IMR-90 (cell line): ENCODE measurements around the gene NGFR. TPM values are rescaled to one million over a fixed set of nuclear protein-coding genes. Genes with fewer than 3 reads are reported as not detected.

Experiments used
- ATAC-seq: fragments of 200-7000 bp; cut with Tn5 transposase; 2 replicates; pipeline ENCODE4 v1.9.1; 2020; ENCODE audit warnings: low read depth, mild to moderate bottlenecking, moderate library complexity
- Bru-seq: library from RNA; stranded (reverse); fragments of 400-500 nt; gene quantifications from one replicate; lab custom pipeline; 2021; lab: Mats Ljungman, UMichigan
- BruChase-seq, 2 experiments: library from RNA; stranded (reverse); fragments of 400-500 nt; gene quantifications; one replicate each; lab custom pipeline; 2021; lab: Mats Ljungman, UMichigan
- BruUV-seq: library from RNA; stranded (reverse); fragments of 400-500 nt; replicated peaks from 2 replicates; lab custom pipeline; 2021; lab: Mats Ljungman, UMichigan
- CTCF ChIA-PET: fragments of 300-600 bp; formaldehyde crosslinking; extraction: SDS; loops from one replicate; lab custom pipeline; 2021; ENCODE audit warnings: antibody characterized with exemption; lab: Yijun Ruan, JAX
- POLR2A ChIA-PET: fragments of 300-600 bp; sonication (Branson Sonifier 250); formaldehyde crosslinking; loops from one replicate; lab custom pipeline; 2022; ENCODE audit warnings: antibody characterized with exemption; ENCODE audit not compliant: unreplicated experiment; lab: Charles Lee
- DNase-seq: peaks from one replicate; pipeline ENCODE4 v3.0.0; 2013
- H2AFZ ChIP-seq: replicated peaks from 2 replicates; pipeline ENCODE3; 2013; ENCODE audit warnings: low read length, mild to moderate bottlenecking; ENCODE audit not compliant: poor library complexity
- H2AK5ac ChIP-seq: 2 replicates; pipeline ENCODE4 v1.6.1; 2013; ENCODE audit warnings: low read depth, low read length, inconsistent platforms
- H2AK9ac ChIP-seq: replicated peaks from 2 replicates; pipeline ENCODE3; 2013; ENCODE audit warnings: mild to moderate bottlenecking, low read depth, low read length, moderate library complexity; ENCODE audit not compliant: poor library complexity
- H2BK120ac ChIP-seq: 2 replicates; pipeline ENCODE4 v1.6.1; 2013; ENCODE audit warnings: low read depth, low read length, inconsistent platforms
- H2BK15ac ChIP-seq: 3 replicates; pipeline ENCODE4 v1.6.1; 2013; ENCODE audit warnings: low read depth, low read length, inconsistent platforms
- H2BK20ac ChIP-seq: 2 replicates; pipeline ENCODE4 v1.6.1; 2013; ENCODE audit warnings: low read depth, mild to moderate bottlenecking, inconsistent platforms, low read length, moderate library complexity
- H2BK5ac ChIP-seq: 2 replicates; pipeline ENCODE4 v1.6.1; 2013; ENCODE audit warnings: mild to moderate bottlenecking, low read depth, low read length, inconsistent platforms; ENCODE audit not compliant: poor library complexity, severe bottlenecking
- H3K14ac ChIP-seq: replicated peaks from 2 replicates; pipeline ENCODE4 v1.6.1; 2013; ENCODE audit warnings: low read depth, low read length, inconsistent platforms
- H3K18ac ChIP-seq: 2 replicates; pipeline ENCODE4 v1.6.1; 2013; ENCODE audit warnings: low read depth, low read length, control low read depth
- H3K23ac ChIP-seq: 2 replicates; pipeline ENCODE4 v1.6.1; 2013; ENCODE audit warnings: low read depth, low read length, inconsistent platforms
- H3K27ac ChIP-seq: 2 replicates; pipeline ENCODE4 v1.5.1; 2013; ENCODE audit warnings: mild to moderate bottlenecking, control low read depth, low read length; ENCODE audit not compliant: insufficient read depth
- H3K27me3 ChIP-seq: 2 replicates; pipeline ENCODE4 v1.6.1; 2013; ENCODE audit warnings: low read length; ENCODE audit not compliant: control insufficient read depth, insufficient read depth
- H3K36me3 ChIP-seq: 2 replicates; pipeline ENCODE4 v1.6.1; 2013; ENCODE audit warnings: low read length, mixed read lengths; ENCODE audit not compliant: control insufficient read depth, insufficient read depth
- H3K4ac ChIP-seq: 2 replicates; pipeline ENCODE4 v1.6.1; 2013; ENCODE audit warnings: low read depth, low read length, inconsistent platforms
- H3K4me1 ChIP-seq: 2 replicates; pipeline ENCODE4 v1.6.1; 2013; ENCODE audit warnings: low read length, mixed read lengths; ENCODE audit not compliant: control insufficient read depth, insufficient read depth
- H3K4me2 ChIP-seq: 2 replicates; pipeline ENCODE4 v1.6.1; 2013; ENCODE audit warnings: low read depth, mild to moderate bottlenecking, control low read depth, low read length, moderate library complexity
- H3K4me3 ChIP-seq: 2 replicates; pipeline ENCODE4 v1.5.1; 2013; ENCODE audit warnings: low read depth, mild to moderate bottlenecking, control low read depth, low read length, moderate library complexity; ENCODE audit not compliant: insufficient read depth
- H3K56ac ChIP-seq: 2 replicates; pipeline ENCODE4 v1.6.1; 2013; ENCODE audit warnings: low read length, inconsistent platforms; ENCODE audit not compliant: insufficient read depth; ENCODE audit errors: extremely low read depth
- H3K79me1 ChIP-seq, 2 experiments: 2 replicates each; pipeline ENCODE4 v1.6.1; 2013; ENCODE audit warnings: low read length in 2 of 2, inconsistent platforms in 1 of 2, low read depth in 1 of 2
- H3K9ac ChIP-seq: 2 replicates; pipeline ENCODE4 v1.6.1; 2013; ENCODE audit warnings: low read depth, low read length, control low read depth
- H3K9me1 ChIP-seq: 2 replicates; pipeline ENCODE4 v1.6.1; 2013; ENCODE audit warnings: low read length, inconsistent platforms; ENCODE audit not compliant: insufficient read depth
- H3K9me3 ChIP-seq: 2 replicates; pipeline ENCODE4 v1.6.1; 2013; ENCODE audit warnings: low read length; ENCODE audit not compliant: control insufficient read depth, insufficient read depth
- H4K20me1 ChIP-seq: 2 replicates; pipeline ENCODE4 v1.6.1; 2013; ENCODE audit warnings: low read length, inconsistent platforms; ENCODE audit not compliant: insufficient read depth
- H4K5ac ChIP-seq: 2 replicates; pipeline ENCODE4 v1.6.1; 2013; ENCODE audit warnings: mild to moderate bottlenecking, low read depth, low read length, control low read depth
- H4K8ac ChIP-seq, 2 experiments: 2 replicates each; pipeline ENCODE4 v1.6.1; 2013; ENCODE audit warnings: low read depth in 2 of 2, low read length in 2 of 2, control low read depth in 1 of 2, inconsistent platforms in 1 of 2
- H4K91ac ChIP-seq: 2 replicates; pipeline ENCODE4 v1.6.1; 2013; ENCODE audit warnings: low read depth, low read length, inconsistent platforms; ENCODE audit not compliant: insufficient read depth
- CEBPB ChIP-seq: IDR thresholded peaks from 2 replicates; pipeline ENCODE4 v1.6.1; 2012; ENCODE audit warnings: low read depth, low read length, improper control_type of control experiment
- WGBS, 2 experiments: methylation state at CpG; one replicate each; pipeline versions ENCODE4 v1.1.5 to v1.1.7; 2013; ENCODE audit warnings: missing lambda C conversion rate in 2 of 2; ENCODE audit not compliant: insufficient read length in 1 of 2; ENCODE audit errors: extremely low coverage in 2 of 2; 5-methylcytosine and 5-hydroxymethylcytosine counted together
- dilution Hi-C: fragments of 300-500 bp; cut with HindIII; formaldehyde crosslinking; loops from one replicate; pipeline ENCODE4 v1.14.3; 2018; ENCODE audit warnings: low sequenced_read_pairs; ENCODE audit not compliant: unreplicated experiment
- in situ Hi-C: fragments of 300-500 bp; cut with MboI; formaldehyde crosslinking; loops from 3 replicates; pipeline ENCODE4 v1.14.3; 2019; ENCODE audit warnings: low sequenced_read_pairs, inconsistent platforms, mixed read lengths
- intact Hi-C: fragments of 100-400 bp; cut with micrococcal nuclease; formaldehyde crosslinking; loops from 2 replicates; pipeline ENCODE4 v1.10.0; 2022
- long read RNA-seq: library from polyadenylated mRNA; unstranded; transcript quantifications from one replicate; pipeline ENCODE4 v2.0.0, GENCODE V29; 2021; ENCODE audit not compliant: unreplicated experiment
- polyA plus RNA-seq, 3 experiments: library from polyadenylated mRNA; depleted of rRNA; stranded (reverse); fragments of >200 nt; gene quantifications; 2 replicates each; pipeline ENCODE4 v1.2.3, GENCODE V29; 2012; ENCODE audit warnings: low replicate concordance in 1 of 3
- total RNA-seq: library from RNA; depleted of rRNA; stranded (reverse); fragments of >200 nt; gene quantifications from 2 replicates; pipeline ENCODE4 v1.2.3, GENCODE V29; 2012; rRNA removed
- TF ChIP-seq, protein P1 (sequence below): conservative IDR thresholded peaks from 2 replicates; pipeline ENCODE4 v1.5.1; 2012; ENCODE audit warnings: mild to moderate bottlenecking, low read depth, low read length, improper control_type of control experiment

Gene NGFR, protein sequence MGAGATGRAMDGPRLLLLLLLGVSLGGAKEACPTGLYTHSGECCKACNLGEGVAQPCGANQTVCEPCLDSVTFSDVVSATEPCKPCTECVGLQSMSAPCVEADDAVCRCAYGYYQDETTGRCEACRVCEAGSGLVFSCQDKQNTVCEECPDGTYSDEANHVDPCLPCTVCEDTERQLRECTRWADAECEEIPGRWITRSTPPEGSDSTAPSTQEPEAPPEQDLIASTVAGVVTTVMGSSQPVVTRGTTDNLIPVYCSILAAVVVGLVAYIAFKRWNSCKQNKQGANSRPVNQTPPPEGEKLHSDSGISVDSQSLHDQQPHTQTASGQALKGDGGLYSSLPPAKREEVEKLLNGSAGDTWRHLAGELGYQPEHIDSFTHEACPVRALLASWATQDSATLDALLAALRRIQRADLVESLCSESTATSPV
- total RNA-seq (0.18 TPM in 1 of 2 replicates, not detected in the other), polyA plus RNA-seq (2012; rRNA removed) (0.11 and 0.15 TPM in 2 replicates), Bru-seq, nascent RNA (not detected), BruChase-seq, experiment 1, labeled RNA remaining after a 6-hour chase (not detected), BruChase-seq, experiment 2, labeled RNA remaining after a 2-hour chase (not detected)
- 0.01 and 0.09 TPM in 2 replicates for polyA plus RNA-seq (2012; cell fraction: cytosol; rRNA removed)
- polyA plus RNA-seq (2012; cell fraction: nucleus; rRNA removed; ENCODE audit: low replicate concordance) = 0.08 TPM in 1 of 2 replicates, not detected in the other
- long read RNA-seq = 0 reads

DNA sequence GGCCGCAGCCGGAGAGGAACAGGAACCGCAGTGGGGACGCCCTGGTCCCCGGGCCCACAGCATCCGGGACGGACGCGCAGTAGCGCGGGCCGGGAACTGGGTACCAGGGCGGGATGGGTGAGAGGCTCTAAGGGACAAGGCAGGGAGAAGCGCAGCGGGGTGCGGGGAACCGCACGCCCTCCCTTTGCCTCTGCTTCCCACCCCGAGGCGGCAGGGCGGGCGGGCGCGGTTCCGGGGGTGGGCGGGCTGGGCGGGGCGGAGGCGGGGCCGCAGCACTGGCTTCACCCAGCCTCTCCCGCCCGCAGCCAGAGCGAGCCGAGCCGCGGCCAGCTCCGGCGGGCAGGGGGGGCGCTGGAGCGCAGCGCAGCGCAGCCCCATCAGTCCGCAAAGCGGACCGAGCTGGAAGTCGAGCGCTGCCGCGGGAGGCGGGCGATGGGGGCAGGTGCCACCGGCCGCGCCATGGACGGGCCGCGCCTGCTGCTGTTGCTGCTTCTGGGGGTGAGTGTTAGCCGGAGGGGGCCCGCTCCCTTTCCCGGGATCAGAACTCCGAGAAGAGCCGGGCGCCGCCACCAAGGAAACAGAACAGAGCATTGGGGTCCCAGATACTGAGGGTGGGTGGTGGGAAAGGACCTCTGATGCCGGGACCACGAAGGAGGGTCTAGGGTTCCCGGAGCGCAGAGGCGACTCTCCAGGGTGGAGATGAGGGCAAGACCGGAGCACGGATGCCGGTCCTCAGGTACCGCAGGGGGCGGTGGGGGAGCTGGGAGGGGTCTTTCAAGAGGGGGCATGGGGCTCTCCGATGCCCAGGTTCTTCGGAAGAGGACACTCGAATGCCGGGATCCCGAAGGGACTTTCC is at the start of gene NGFR:
TSS of gene NGFR (plus strand) at position 308 of the 856 bp plus-strand sequence. CDS start at position 433, 125 bp downstream.
- Histone ChIP-seq H2AK5ac (no peak within 1 kb of the TSS), H3K9ac (no peak within 1 kb of the TSS), H3K23ac (no peak within 1 kb of the TSS), H3K36me3 (no peaks in the 10 kb centered on the region), H4K8ac (no peak within 1 kb of the TSS), H2BK5ac (no peak within 1 kb of the TSS), H2AFZ (peak within 1 kb of the TSS; percentile 68), H3K79me1 (no peaks in the 10 kb centered on the region), H3K9me3 (no peaks in the 10 kb centered on the region), H4K20me1 (0 out of 2 replicates have a peak, but pooled peaks cover 10% of the 10 kb centered on the region), H3K14ac (no peak within 1 kb of the TSS), H4K5ac (no peak within 1 kb of the TSS), H2BK120ac (no peak within 1 kb of the TSS), H2AK9ac (no peak within 1 kb of the TSS), H3K4ac (no peak within 1 kb of the TSS), H3K4me2 (peak within 1 kb of the TSS; percentile 70), H2BK15ac (no peak within 1 kb of the TSS), H2BK20ac (no peak within 1 kb of the TSS), H4K91ac (no peak within 1 kb of the TSS), H3K56ac (no peak within 1 kb of the TSS), H3K27ac (no peak within 1 kb of the TSS), H3K27me3 (peaks cover 85% of the 10 kb centered on the region), H3K4me1 (peaks cover 7% of the 10 kb centered on the region; the same call in 1 of the 2 replicates), H3K4me3 (peak within 1 kb of the TSS; percentile 10; the same call in 1 of the 2 replicates), H3K9me1 (no peaks in the 10 kb centered on the region), H3K18ac (no peak within 1 kb of the TSS)
- in situ Hi-C loops = no loop called here
- peak; percentile 77 for ATAC-seq
- peak; percentile 13 for DNase-seq
- dilution Hi-C loops = no loop called here
- intact Hi-C loops = no loop called here
- BruUV-seq = no TSS peak
- POLR2A ChIA-PET = no interaction called here
- TF ChIP-seq CEBPB = no peak
- TF ChIP-seq, protein P1, sequence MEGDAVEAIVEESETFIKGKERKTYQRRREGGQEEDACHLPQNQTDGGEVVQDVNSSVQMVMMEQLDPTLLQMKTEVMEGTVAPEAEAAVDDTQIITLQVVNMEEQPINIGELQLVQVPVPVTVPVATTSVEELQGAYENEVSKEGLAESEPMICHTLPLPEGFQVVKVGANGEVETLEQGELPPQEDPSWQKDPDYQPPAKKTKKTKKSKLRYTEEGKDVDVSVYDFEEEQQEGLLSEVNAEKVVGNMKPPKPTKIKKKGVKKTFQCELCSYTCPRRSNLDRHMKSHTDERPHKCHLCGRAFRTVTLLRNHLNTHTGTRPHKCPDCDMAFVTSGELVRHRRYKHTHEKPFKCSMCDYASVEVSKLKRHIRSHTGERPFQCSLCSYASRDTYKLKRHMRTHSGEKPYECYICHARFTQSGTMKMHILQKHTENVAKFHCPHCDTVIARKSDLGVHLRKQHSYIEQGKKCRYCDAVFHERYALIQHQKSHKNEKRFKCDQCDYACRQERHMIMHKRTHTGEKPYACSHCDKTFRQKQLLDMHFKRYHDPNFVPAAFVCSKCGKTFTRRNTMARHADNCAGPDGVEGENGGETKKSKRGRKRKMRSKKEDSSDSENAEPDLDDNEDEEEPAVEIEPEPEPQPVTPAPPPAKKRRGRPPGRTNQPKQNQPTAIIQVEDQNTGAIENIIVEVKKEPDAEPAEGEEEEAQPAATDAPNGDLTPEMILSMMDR = 0 out of 2 replicates have a peak, but pooled peaks have one; percentile 7
- 0% methylated on average over 9 of the region's 79 CpGs; no CpG with 5 or more reads in 1 of the 2 experiments for WGBS, 2 experiments
- CTCF ChIA-PET = no interaction called here
